ENCODE measurements around the gene AGAP3.

Gene AGAP3

GRCh38 chr7:151189038-151189437 is 102.8 kb downstream of the AGAP3 start:
- FAIRE-seq, result no peak

DNA sequence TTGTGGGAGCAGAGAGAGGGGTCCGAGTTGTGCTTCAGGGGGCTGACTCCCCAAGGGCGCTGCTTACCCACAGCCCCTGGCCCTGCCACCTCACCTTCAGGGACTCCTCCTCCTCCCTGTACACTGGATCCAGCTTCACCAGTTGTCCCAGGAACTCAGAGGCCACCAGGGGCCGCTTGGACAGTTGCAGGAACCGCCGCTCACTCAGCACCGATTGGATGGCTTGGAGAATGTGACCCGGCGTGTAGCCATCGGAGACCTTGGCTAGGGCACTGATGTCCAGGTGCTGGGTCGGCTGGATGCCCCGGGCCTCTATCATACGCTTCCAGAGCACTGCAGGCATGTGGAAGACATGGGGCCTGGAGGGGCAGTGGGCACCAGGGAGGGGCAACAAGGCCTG is 105.3 kb downstream of the AGAP3 start:
- no peak for FAIRE-seq

- no peak for FAIRE-seq
Measured at GRCh38 chr7:151192002-151192539, 105.8 kb downstream of the AGAP3 start.

DNA sequence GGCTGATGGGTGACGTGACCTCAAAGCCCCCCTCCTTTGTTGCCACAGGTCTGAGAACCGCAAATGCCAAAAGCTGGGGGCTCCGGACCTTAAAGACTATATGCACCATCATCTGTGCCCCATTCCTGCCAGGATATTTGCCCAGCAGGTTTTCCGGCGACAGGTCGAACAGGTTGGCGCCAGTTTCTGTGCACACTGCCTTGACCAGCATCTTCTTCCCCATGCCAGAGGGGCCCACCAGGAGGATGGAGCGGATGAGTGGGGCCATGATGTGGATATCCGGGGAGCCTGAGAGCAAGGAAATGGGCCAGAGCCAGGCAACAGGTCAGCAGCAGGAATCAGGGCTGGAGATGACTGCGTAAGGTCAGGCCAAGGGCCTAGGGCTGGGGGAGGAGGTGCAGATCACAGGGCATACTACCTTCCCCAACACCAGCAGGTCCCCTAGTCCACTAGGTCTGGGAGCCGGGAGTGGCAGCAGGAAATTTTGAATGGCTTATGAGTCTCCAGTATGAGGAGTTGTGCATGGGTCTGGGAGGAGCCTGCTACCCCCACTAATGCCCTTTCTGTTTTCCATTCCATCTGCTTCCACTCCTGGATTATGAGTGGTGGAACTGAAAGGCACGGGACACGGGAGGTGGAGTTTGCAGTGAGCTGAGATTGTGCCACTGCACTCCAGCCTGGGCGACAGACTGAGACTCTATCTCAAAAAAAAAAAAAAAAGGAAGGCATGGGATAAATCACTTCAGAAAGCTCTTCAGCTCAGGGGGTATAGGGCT is 107.1 kb downstream of the AGAP3 start:
- no peak for FAIRE-seq
